Limb (tissue), 2 donors: Measurements from ENCODE around the gene AAMP.

ENCODE experiments used
- DNase-seq, 2 donors: peaks; one replicate each; pipeline ENCODE4 v3.0.0-alpha.2; 2016; ENCODE audit errors: extremely low spot score in 2 of 2

Gene AAMP

DNA sequence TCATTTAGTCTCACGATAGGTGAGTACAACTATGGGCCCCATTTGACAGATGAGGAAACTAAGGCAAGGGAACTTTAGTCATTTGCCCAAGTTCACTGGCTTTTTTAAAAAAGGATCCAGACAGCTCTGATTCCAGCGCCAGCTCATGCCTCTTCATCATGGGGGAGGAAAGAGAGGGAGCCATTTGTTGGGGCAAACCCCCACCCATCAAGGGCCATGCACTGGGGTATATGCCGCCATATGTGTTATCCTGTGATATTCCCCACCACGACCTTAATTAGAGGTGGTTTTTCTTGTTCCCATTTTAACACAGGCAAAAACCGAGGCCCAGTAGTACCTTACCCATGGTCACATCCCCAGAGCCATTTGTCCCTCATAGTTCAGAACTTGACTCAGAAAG, 9.8 kb downstream of the AAMP start:
- no peak for DNase-seq

DNA sequence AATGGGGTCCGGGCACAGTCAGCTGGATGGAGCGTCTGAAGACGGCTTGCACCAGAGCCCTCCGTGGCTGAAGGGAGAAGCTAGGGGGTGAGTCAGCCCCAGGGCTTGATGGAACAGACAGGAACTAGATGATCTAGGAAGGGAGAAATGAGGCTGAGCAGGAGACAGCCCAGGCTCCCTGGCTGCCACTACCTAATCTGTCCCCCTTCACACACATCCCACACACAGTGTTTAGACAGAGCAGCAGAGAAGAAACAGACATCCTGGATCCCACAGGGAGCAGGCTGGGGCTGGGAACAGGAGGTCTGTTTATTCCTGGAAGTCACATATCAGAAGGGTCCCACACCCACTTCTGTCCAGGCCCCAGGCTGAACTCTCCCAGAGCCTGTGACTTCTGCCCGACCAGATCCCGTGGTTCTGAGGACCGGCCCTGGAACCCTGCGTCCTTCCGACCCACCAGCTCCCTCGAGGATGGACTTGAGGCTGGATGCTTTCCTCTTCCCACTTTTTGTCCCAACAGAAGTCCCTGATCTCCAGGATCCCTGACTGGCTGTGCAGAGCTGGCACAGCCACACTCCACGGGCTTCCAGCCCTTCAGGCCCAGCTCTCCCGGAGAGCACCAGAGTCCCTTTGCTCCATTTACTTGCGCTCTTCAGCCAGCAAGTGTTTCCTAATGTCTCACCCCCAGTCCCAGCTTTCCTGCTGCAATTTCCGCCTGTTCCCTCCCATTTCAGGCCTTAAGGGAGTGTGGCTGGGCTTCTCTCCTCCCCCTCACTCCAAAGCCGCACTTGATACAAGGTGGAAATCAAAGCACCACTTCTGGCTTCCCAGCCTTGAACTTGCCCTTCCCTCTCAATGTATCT, 10.6 kb downstream of the AAMP start:
- no peak for DNase-seq

DNA sequence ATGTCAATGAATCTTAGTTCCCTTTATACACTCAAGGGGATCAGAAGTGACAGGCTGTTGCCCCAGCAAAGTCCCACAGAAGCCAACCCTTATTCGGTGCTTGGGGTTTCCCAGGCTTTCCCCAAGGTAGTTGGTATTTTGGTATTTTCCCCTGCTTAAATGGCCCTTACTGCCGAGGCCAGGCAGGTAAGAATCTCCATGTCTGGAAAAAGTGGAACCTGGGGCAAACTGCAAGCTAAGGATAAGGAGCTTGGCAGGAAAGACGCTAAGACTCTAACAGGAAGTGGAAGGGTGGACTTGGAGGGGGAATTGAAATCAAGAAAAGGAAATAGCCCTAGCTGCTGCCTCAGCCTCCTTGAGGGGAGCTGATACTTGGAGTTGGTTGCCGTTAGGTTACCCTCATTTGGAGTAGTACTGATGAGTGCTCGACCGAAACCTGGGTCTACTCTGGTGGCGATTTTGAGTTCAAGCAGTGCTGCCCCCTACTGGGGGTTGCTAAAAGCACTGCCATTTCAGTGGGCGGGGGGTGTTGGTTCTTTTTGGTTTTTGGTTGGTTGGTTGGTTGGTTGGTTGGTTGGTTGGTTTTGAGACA, 12.5 kb downstream of the AAMP start:
- DNase-seq, result no peak

DNA sequence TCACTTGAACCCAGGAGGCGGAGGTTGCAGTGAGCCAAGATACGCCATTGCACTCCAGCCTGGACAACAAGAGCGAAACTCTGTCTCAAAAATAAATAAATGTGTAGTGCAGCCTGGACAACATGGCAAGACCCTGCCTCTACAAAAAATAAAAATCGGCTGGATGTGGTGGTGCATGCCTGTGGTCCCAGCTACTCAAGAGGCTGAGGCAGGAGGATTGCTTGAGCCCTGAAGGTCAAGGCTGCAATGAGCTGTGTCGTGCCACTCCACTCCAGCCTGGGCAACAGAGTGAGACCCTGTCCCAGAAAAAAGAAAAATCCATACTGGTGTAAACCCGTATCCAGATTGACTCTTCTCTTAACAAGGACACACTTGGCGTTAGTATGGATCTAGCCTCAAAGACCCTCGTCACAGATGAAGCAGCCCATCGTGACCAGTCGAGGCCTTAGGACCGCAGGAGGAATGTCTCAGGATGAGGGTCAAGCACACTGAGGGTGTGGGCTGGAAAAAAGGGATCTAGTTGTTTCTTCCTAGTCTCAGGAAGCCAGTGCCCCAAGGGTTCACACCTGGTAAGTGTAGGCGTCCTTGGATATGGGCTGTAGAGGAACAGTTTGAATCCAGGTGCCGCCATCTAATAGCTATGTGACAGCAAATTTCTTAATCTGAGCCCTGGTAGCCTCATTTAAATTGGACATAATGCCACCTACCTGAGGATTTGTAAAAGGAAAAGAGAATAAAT, 13.2 kb downstream of the AAMP start:
- DNase-seq, result no peak

DNA sequence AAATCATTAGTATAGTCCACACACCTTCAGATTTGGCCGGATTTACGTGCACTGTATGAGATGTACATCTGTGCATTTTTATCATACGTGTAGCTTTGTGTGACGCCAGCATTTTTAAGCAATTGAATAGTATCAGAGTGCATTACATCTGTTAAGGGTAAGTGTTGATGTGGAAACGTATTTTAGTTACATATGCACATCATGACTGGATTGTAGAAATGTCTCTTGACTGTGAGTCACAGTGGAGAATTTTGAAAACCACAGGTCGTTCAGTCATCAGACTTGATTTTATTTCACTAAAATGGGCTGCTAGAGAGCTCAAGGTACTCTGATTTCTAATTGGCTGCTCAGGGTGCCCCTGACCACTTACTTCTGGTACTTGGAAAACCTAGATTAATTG, 14.5 kb downstream of the AAMP start:
- no peak for DNase-seq

DNA sequence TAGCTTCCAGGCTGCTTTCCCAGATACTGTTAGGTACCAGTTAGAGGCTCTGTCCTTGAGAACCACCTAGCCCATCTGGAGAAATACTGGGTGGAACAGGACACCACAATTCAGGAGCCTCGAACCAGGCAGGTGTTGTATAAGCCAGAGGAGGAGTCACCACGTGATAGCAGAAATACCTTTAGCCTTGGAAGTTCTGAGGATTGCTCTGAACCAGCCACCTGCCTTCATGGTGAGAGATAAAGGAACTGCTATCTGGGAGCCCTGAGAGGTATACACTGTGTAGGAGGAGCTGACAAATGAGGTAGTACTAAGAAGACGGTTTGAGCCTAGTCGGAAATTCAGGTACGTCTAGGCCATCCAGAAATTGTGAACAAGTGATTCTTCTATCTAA, 16.7 kb downstream of the AAMP start:
- DNase-seq, result no peak

DNA sequence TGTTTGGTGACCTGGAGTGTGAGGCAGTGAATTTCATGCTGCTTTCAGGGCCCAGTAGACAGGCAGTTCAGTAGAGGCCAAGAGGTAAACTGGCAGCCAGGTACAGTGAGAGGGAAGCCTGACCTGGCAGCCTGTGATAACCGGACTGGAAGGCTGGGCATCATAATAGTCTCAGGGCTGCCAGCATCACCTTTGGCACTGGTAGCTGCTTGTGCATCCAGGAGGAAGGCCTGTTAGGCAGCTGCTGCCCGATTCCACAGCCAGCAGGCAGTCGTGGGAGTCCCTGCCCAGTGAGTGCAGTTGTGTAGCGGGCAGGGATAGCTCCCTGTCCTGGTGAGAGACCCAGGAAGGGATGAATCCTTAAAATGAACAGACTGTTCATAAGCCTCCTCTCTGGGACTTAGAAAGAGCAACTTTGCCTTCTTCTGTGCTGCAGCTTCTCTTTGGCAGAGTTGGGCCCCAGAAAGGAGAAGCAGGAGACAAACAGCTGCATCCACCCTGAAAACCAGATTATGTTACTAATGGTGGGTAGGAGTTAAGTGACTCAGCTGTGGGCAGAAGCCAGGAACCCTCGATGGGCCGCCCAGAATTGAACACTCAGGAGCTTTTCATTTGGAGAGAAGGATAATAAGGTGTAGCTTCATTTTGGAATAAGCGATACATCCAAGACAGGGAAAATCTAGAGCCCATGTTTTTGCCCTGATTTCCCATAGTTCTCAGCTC, 17.3 kb downstream of the AAMP start:
- no peak for DNase-seq

DNA sequence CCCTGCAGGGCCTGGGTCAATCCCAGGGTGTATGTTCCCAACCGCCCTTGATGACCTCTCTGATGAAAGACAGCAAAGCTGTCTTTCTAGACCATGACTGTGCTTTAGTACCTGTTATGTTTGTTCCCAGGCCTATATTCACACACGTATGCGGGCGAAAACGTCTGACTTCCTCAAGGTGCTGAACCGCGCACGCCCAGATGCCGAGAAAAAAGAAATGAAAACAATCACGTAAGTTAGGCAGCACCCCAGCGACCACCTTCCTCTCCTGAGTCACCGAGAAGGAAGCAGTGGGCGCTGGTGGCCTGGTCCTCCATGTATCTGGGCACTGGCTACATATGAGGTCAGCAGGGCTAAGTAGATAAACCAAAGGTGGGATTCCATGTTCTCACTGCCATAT, 20.2 kb downstream of the AAMP start:
- no peak for DNase-seq

DNA sequence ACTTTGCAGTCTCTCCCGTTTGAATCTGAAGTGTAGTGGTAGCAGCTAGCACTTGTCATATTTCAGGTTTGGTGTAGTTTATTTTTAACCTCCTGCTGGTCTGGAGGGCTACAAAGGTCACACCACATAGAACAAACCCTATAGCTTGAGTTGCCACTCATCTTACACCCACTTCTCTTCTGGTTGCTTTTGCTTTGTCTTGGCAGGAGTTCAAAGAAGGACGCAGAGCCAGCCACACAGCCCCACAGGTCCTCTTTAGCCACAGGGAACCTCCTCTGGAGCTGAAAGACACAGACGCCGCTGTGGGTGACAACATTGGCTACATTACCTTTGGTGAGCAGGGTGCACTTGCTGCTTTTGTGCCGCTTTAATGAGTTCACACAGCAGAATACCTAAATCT, 24.7 kb downstream of the AAMP start:
- DNase-seq, result no peak

DNA sequence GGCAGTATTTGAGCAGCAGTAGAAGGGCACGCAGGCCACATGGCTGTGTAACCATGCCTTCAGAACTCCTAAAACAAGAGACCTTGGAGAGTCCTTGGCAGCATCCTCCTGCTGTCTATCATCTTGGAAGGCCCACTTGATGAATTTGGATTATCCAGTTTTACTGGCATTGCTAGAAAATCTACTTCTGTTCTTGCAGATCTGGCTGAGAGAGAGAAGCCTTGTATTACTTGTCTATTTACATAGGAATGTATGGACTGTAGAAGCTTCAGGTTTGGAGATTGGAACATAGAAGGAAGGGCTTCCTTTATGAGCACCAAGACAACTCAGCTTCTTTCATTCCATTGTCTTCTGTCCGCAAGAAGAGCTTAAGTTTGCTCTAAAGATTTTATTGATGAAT, 25.3 kb downstream of the AAMP start:
- no peak for DNase-seq

DNA sequence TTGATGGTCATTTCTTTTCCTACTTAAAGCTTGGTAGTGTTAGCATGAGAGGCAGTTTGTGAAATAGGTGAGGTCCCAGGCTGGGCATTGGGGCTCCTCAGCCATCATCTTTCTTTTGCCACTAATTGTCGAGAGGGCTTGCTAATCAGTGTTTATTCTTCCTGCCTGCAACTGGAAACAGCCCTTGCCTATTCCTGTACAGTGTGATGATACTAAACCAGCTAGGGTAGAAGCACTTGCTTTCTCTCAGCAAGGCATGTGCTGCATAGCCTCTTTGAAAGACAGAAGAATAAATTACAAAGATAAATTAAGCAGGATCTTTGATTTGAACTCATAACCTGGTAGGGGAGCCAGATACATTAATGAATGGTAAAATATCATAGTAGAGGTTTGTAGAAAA, 25.7 kb downstream of the AAMP start:
- no peak for DNase-seq

DNA sequence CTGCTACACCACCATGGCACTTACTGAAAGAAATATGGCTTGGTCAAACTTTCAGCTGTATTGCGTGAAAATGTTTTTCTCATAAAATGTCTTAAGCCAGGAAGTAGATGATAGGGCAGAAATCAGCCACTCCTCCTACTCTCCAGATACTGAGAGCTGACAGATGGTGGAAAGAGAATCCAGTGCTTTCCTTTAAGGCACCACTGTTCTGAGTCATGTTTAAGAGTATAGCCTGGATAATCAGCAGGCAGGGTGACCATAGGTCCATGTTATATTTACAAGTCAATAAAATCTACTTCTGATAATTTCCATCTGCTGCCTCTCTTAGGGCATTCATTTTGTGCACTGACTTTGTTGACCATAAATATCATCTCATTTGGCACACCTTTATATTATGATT, 31.1 kb downstream of the AAMP start:
- DNase-seq, result no peak

DNA sequence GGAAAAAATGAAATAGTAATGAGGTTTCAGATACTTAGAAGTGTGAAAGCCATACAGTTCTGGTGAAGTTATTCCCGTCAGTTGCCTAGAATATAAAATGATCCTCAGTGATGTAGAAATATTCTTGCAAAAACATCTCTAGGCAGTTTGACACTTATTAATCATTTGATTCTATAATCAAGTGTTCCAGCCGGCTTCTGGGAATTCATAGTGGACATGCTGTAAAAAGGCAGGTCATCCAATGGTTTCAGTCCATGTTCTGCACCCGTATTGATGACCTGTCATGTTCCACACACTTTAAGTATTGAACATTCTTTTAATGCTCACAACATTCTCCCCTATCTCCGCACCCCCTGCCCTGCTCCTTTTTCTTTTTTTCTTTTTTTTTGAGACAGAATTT, 33.1 kb downstream of the AAMP start:
- DNase-seq, result no peak

DNA sequence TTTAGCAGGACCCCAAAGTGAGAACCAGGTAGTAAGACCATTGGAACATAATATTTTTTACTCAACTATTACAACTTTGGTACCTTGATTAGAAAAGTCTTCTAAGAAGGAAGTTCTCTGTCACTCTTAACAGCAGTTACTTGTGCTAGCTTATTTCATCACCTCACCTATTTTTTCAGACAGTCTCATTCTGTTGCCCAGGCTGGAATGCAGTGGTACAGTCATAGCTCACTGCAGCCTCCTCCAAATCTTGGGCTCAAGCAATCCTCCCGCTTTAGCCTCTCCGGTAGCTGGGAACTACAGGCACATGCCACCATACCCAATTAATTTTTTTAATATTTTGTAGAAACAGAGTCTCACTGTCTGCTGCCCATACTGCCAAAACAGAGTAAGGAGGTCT, 34.9 kb downstream of the AAMP start:
- no peak for DNase-seq

DNA sequence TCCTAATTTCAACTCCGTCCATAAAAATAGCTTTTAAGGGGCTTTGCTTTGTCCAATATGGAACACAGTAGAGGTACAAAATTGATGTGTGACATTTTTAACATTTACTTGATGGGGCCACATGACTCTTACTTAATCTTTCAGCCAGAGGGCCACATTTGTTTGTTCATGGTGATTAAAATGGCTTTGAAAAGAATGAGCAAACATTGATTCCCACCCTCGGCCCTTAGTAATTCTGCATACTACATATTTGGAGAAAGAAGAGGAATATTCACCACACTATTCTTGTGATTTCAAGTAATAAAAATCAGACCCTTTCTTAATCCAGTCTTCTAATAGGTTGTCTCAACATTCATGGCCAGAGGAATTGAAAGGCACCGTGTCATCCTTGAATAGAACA, 35.4 kb downstream of the AAMP start:
- no peak for DNase-seq

DNA sequence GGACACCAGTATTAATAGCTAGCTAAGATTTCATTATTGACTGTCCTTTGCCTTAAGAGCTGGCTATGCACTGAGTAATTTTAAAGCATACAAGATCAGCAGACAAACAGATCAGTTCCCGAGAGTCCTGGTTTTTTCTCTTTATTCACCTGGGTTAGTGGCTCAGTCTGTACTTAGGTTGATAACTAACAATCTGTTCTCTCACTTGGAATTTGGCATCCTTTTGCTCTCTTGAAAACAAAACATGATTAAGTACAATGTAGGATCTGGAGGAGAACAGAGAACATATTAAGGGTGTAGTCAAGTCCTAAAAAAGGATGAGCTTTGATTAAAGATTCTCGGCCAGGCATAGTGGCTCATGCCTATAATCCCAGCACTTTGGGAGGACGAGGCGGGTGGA, 36.4 kb downstream of the AAMP start:
- no peak for DNase-seq

DNA sequence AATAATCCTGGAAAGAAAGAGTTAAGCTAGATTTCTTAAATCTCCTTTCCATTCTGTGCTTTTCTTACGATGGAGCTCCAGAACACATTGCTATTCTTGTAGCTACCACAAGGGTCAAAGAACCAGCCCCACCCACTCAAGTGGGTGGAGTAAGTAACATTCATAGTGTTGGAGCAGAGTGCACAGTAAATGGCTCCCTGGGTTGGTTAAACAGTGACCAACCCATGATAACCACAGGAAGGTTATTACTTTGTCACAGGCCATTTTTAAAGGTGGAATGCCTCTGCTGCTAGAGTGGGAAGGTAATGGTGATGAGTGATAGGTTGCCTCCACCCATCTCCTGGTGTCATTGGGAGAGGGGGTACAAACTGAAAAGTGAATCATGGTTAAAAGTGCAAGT, 39.1 kb downstream of the AAMP start:
- DNase-seq, result no peak

DNA sequence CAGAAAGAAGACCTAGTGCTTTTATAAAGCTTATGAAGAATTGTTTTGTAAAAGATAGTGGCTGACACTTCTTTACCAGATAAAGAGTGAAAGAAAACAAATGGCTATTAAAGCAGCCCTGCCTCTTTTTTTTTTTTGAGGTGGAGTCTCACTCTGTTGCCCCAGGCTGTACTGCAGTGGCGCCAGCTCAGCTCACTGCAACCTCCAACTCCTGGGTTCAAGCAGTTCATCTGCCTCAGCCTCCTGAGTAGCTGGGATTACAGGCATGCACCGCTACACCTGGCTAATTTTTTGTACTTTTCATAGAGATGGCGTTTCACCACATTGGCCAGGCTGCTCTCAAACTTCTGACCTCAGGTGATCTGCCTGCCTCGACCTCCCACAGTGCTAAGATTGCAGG, 40.1 kb downstream of the AAMP start:
- no peak for DNase-seq

DNA sequence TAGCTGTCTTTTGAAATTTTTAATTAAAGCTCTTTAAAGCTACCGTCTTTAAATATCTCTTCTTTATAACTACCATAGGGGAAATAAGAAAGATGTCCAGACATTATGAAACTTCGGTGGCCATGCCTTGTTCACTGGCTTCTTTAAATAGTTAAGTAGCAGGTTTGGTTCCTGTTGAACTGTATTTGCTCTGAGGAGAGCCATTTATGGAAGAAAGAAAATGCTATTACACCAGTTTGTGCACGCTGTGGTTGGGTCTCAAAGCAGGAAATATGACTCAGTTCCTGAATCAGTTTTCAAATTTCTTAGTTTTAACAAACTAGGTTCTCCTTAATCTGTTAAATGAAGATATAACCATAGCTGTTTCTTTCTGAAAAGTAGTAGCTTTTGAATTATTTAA, 40.7 kb downstream of the AAMP start:
- no peak for DNase-seq

DNA sequence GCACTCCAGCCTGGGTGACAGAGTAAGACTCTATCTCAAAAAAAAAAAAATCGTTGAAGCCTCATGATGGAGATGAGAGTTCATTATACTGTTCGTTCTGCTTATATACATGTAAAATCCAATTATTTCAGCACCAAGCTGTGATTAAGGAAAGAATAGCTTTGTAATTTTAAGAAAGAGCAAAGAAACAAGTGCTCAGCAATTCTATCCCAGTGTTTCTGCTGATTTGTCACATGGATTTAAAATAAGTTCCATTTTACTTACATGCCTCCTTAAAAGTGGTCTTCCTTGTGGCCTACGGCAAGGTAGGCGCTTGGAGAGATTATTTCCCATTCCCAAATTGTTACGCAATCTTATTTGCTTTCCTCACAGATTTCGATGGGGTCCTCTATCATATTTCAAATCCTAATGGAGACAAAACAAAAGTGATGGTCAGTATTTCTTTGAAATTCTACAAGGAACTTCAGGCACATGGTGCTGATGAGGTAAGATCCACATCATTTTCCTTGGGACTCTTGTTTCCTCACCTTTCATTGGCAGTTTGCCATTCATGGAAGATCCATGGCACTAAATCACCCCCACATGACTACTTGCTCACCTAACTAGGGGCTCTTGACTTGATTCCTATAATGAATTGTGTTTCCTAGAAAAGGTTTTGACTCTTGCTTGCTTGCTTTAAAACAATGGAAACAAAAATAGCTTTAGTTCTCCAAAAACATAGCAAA, 41.4 kb downstream of the AAMP start:
- DNase-seq, result no peak

DNA sequence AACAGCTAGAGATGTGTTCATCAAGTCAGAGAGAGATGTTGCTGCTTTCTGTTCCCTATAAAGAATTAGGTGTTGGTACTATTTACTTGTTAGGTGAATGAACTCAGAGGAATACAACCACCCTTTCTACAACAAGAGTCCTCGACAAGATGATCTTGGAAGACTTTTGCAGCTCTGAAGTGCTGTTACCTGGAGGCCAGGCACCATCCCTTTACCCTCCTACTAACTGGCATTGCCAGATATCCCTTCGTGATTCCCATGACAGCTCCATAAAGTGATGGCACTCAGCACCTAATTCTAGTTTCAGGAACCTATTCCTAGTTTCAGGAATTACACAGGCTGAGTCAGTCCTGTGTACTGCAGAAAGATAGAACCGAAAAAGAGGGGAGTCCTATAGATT, 43.0 kb downstream of the AAMP start:
- no peak for DNase-seq
